ENCODE results near the gene ARFIP2.
A peak's percentile ranks its signal among the peaks of the same experiment; 100 is the strongest.
"Not testable (repeated sequence)": the region's sequence is repeated elsewhere in the genome, so short reads cannot be mapped to it uniquely, and the experiment has no call there.

ARFIP2 gene, protein sequence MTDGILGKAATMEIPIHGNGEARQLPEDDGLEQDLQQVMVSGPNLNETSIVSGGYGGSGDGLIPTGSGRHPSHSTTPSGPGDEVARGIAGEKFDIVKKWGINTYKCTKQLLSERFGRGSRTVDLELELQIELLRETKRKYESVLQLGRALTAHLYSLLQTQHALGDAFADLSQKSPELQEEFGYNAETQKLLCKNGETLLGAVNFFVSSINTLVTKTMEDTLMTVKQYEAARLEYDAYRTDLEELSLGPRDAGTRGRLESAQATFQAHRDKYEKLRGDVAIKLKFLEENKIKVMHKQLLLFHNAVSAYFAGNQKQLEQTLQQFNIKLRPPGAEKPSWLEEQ

DNA sequence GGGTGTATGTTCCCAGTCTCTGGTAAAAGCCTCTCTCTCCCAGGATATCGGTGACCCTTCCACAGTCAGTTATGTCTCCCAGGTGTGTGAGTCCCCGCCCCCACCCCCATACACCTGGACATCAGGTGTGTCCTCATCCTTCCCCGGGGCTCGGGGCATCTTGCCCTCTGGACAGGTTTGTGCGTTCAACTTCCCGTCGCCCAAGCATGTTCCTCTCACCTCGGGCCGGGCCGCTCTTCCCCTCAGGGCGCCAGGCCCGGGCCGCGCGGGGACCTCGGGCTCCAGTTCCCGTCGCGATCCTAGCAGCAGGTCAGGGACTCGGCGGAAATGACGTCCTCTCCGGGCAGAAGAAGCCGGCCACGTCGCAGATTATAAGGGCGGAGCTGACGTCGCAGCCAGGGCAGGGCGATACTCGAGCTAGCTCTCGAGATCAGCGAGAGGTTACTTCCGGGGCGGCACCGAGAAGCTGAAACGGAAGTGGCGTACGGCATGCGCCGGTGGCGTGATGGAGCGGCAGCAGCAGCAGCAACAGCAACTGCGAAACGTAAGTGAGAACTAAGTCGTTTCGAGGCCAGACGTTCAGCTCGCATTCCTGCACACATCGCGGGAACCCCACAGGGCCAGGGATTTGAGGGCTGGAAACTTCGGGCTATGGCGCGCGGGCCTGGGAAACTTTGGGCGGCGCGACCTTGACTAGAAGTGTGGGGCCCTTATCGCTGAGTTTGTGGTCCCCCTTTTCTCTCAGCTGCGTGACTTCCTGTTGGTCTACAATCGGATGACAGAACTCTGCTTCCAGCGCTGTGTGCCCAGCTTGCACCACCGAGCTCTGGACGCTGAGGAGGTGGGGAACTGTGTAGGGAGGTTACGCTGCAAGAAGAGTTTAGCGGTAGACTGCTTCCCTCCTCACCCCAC, at the start of gene ARFIP2, which contains the start of gene TIMM10B:
TSS of gene ARFIP2 (minus strand) at position 320 of the 912 bp plus-strand sequence. CDS start 910 bp downstream, outside the sequence.
TSS of gene TIMM10B (plus strand) at position 490 of the 912 bp plus-strand sequence. CDS start at position 506, 16 bp downstream.
- DNase-seq (ENCODE audit: low read depth in 3 of 3, low spot score in 1 of 3), result peak; percentile 79 to 89 (median 88)

DNA sequence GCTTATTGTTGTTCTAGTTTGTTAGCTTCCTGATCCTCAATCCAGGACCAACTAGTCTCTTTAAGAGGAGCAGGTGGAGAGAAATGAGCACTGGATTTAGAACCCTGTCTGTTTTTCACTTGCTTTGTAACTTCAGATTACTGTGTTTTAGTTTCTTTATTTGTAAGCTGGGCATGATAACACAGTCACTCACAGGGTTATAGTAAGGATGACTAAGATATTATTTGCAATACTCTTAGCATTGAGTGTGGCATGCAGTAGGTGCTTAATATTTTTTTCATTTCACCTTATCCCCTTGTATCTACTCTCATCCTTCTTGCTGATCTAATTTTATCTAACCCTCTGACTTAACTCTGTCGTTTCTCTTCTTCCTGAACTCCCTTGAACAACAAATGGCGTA, 49.7 kb upstream of the ARFIP2 start:
- DNase-seq (ENCODE audit: low read depth in 3 of 3, low spot score in 1 of 3), result no peak

DNA sequence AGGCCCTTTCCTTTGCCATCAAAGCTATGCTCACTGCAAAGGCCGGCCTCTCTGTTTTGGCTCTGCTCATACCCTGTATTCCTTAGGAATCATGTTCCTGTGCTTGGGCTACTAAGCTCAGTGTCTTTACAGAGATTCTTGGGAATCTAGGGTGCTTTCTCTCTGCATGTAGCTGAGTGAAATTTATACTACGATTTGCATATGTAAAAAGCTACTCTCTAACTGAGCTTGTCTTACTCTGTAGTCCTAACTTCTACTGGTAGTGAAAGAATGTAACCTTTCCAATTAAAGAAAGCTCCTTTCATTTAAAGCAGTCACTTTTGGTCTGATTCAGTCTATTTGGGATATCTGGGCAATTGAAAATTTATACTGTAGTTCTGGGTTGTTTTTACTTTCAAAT, 48.1 kb upstream of the ARFIP2 start:
- DNase-seq (ENCODE audit: low read depth in 3 of 3, low spot score in 1 of 3), result no peak

GRCh38 chr11:6526411-6527135, 45.4 kb upstream of the ARFIP2 start:
- DNase-seq (ENCODE audit: low read depth in 3 of 3, low spot score in 1 of 3), result no peak

GRCh38 chr11:6523253-6523652, 42.1 kb upstream of the ARFIP2 start:
- DNase-seq (ENCODE audit: low read depth in 3 of 3, low spot score in 1 of 3), result no peak

- DNase-seq (ENCODE audit: low read depth in 3 of 3, low spot score in 1 of 3), result not testable (repeated sequence)
Measured at GRCh38 chr11:6521946-6522345, 40.8 kb upstream of the ARFIP2 start.

- no peak for DNase-seq (ENCODE audit: low read depth in 3 of 3, low spot score in 1 of 3)
Measured at GRCh38 chr11:6520265-6520664, 39.1 kb upstream of the ARFIP2 start.

GRCh38 chr11:6516865-6517264, 35.7 kb upstream of the ARFIP2 start:
- no peak for DNase-seq (ENCODE audit: low read depth in 3 of 3, low spot score in 1 of 3)

GRCh38 chr11:6505577-6506240, 24.6 kb upstream of the ARFIP2 start:
- no peak for DNase-seq (ENCODE audit: low read depth in 3 of 3, low spot score in 1 of 3)

GRCh38 chr11:6504166-6504565, 23.0 kb upstream of the ARFIP2 start:
- DNase-seq (ENCODE audit: low read depth in 3 of 3, low spot score in 1 of 3), result no peak

DNA sequence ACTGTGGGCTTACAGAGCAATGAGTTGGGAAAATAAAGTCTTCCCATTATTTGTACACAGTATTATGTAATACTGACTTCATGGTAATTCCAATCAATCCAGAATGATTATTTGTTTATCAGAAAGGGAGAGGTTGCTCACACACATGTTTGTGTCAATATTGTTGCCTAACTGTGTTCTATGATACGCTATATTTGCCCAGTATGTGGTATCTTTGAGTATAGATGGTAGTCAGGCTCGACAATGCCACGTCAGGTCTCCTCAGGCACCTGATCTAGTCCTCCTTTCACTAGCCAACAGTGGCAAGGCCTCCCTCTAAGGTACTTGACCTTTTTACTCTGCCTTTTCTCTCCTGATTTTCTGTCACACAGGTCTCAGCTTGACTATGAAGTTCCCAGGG, 21.3 kb upstream of the ARFIP2 start:
- no peak for DNase-seq (ENCODE audit: low read depth in 3 of 3, low spot score in 1 of 3)

GRCh38 chr11:6498544-6498943, 17.4 kb upstream of the ARFIP2 start:
- no peak for DNase-seq (ENCODE audit: low read depth in 3 of 3, low spot score in 1 of 3)

GRCh38 chr11:6498121-6498520, 17.0 kb upstream of the ARFIP2 start:
- no peak for DNase-seq (ENCODE audit: low read depth in 3 of 3, low spot score in 1 of 3)

DNA sequence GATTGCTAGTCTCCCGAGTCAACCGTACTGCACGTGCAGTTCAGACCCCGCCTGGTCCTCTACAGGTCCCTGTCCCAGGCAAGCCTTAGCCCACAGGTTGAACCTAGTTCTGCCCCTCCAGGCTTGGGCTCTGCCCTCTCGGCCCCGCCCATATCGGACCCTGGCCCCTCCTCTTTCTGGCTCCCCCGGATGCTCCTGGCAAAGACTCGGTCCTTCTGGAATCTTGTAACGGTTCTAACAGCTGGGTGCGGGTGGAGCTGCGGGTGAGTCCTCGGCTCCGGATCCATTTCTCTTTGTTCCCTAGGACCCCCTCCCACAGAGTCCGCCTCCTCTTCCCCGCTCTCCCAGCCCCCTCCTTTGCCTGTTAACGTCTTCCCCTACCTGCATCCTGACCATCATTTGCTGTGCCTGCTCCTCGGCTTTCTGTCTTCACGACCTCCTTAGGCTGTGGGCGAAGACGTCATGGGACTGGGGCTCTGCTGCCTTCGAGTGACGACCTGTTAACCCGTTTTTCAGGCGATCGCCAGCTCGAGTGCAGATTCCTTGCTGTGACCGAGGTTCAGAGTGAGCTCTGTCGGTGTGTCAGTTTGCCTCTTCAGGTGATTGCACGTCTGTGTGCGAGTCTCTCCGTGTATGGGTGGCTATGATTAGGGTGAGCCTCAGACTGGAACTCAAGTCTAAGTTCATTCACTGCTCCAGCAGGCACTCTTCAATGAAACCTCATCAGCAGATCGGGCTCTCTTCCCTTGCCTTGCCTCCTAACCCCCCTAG, 16.1 kb upstream of the ARFIP2 start, which contains the start of gene DNHD1:
TSS of gene DNHD1 (plus strand) at position 212 of the 771 bp plus-strand sequence. CDS start 936 bp downstream, outside the sequence.
- DNase-seq (ENCODE audit: low read depth in 3 of 3, low spot score in 1 of 3), result no peak

DNA sequence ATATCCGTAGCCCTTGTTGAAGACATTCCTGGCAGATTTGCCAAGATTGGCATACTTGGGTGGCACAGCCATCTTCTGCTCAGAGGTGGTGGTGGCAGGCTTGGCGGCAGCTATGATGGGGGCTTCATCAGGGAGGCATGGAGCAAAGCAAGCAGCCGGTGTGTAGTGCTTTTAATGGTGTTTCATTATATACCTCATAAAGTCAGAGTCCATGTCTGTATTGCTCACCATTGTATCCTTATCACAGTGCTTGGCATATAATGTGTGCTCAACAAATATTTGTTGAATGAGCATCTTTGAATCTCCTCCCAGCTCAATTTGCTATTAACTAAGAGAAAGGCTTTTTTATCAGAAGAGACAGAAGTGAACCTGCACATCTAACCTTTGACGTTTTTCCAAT, 8.2 kb upstream of the ARFIP2 start:
- DNase-seq (ENCODE audit: low read depth in 3 of 3, low spot score in 1 of 3), result no peak

- DNase-seq (ENCODE audit: low read depth in 3 of 3, low spot score in 1 of 3), result no peak
Measured at GRCh38 chr11:6488821-6489220, 7.7 kb upstream of the ARFIP2 start.

GRCh38 chr11:6488342-6488741, 7.2 kb upstream of the ARFIP2 start:
- DNase-seq (ENCODE audit: low read depth in 3 of 3, low spot score in 1 of 3), result no peak

DNA sequence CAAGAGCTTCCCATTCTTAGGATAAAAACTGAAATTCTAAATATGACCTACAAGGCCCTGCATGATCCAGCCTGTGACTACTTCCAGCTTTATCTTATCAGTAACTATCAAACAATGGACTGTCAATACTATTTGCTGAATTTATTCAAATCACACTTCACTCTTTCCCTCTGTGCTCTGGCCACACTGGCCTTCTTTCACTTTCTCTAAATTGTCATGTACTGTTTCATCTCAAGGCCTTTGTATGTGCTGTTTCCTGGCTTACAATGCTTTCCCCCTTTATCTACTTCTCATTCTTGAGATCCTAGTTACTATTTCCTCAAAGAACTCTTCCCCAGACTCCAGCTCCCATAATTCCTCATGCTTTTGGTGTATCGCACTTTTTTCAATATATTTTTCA, 5.8 kb upstream of the ARFIP2 start:
- DNase-seq (ENCODE audit: low read depth in 3 of 3, low spot score in 1 of 3), result no peak

DNA sequence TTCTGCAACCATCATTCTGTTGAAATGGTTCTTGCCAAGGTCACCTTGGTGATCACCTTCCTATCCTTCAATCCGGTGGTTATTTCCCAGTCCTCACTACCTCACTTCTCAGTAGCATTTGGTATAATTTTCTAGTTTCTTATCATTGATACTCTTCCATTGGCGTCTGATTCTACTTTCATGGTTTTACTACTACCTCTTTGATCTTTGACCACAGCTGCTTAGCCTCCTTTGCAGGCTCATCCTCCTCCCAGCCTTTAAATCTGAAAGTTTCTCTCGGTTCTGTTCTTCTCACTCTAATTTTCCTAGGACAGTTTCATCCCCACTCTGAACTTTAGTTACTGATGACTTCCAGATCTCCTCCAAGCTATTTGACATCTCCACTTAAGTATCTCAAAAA, 5.1 kb upstream of the ARFIP2 start:
- no peak for DNase-seq (ENCODE audit: low read depth in 3 of 3, low spot score in 1 of 3)

DNA sequence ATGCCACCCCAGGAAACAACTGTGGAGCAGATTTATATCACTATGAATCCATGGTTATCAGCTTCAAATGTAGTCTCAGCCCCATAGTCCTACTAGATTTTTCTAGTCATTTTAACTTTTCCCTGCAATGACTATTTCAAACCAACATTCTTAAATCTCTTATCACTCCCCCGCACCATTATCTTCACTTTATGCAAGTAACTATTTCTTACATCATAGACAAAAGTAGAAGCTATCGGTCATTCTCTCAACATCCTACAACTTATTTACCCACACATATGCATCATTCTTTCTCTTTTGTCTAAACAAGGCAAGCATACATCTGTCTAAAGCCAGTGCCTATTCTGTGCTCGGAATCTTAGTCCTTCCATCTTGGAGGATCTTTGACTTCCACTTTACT, 4.5 kb upstream of the ARFIP2 start:
- no peak for DNase-seq (ENCODE audit: low read depth in 3 of 3, low spot score in 1 of 3)
